ENCODE data around the gene JDP2. TPM values are rescaled to one million over a fixed set of nuclear protein-coding genes. Genes with fewer than 3 reads are reported as not detected.

JDP2 gene
- total RNA-seq, 1 donor from 2014 or later: 13.1 TPM

- Mint-ChIP-seq H3K4me3 (ENCODE audit: low read depth) (no peak overlapping the region), H3K9me3 (ENCODE audit: low read depth) (no peaks in the 10 kb centered on the region), H3K36me3 (ENCODE audit: insufficient read depth) (peaks cover 11% of the 10 kb centered on the region), H3K27ac (no peak overlapping the region), H3K27me3 (no peaks in the 10 kb centered on the region), H3K4me1 (ENCODE audit: low read depth) (peaks cover 5% of the 10 kb centered on the region)
- TF ChIP-seq CTCF (IDR thresholded peaks at IDR 0.05; ENCODE audit: unreplicated experiment): no peak
- no peak for DNase-seq (ENCODE audit: low spot score, unreplicated experiment)
Measured at GRCh38 chr14:75437201-75438143, 9.7 kb downstream of the JDP2 start.

- DNase-seq (ENCODE audit: low spot score, unreplicated experiment): no peak
- Mint-ChIP-seq H3K27ac (no peak overlapping the region), H3K4me1 (ENCODE audit: low read depth) (peaks cover 5% of the 10 kb centered on the region), H3K4me3 (ENCODE audit: low read depth) (no peak overlapping the region), H3K27me3 (no peaks in the 10 kb centered on the region), H3K36me3 (ENCODE audit: insufficient read depth) (peaks cover 12% of the 10 kb centered on the region), H3K9me3 (ENCODE audit: low read depth) (no peaks in the 10 kb centered on the region)
- no peak for TF ChIP-seq CTCF (IDR thresholded peaks at IDR 0.05; ENCODE audit: unreplicated experiment)
Measured at GRCh38 chr14:75438486-75439080, 10.8 kb downstream of the JDP2 start.

GRCh38 chr14:75439989-75440388 is 12.2 kb downstream of the JDP2 start:
- TF ChIP-seq CTCF (IDR thresholded peaks at IDR 0.05; ENCODE audit: unreplicated experiment): no peak
- no peak overlapping the region for H3K27ac Mint-ChIP-seq
- no peak overlapping the region for H3K4me3 Mint-ChIP-seq (ENCODE audit: low read depth)
- H3K36me3 Mint-ChIP-seq (ENCODE audit: insufficient read depth): peaks cover 13% of the 10 kb centered on the region
- no peak for DNase-seq (ENCODE audit: low spot score, unreplicated experiment)
- H3K4me1 Mint-ChIP-seq (ENCODE audit: low read depth): peaks cover 5% of the 10 kb centered on the region
- no peaks in the 10 kb centered on the region for H3K9me3 Mint-ChIP-seq (ENCODE audit: low read depth)
- H3K27me3 Mint-ChIP-seq: no peaks in the 10 kb centered on the region

GRCh38 chr14:75440733-75441477 is 13.1 kb downstream of the JDP2 start:
- Mint-ChIP-seq H3K27ac (no peak overlapping the region), H3K4me1 (ENCODE audit: low read depth) (peaks cover 5% of the 10 kb centered on the region), H3K4me3 (ENCODE audit: low read depth) (no peak overlapping the region), H3K9me3 (ENCODE audit: low read depth) (no peaks in the 10 kb centered on the region), H3K36me3 (ENCODE audit: insufficient read depth) (peaks cover 13% of the 10 kb centered on the region), H3K27me3 (no peaks in the 10 kb centered on the region)
- no peak for DNase-seq (ENCODE audit: low spot score, unreplicated experiment)
- TF ChIP-seq CTCF (IDR thresholded peaks at IDR 0.05; ENCODE audit: unreplicated experiment): no peak

GRCh38 chr14:75441728-75442127 is 13.9 kb downstream of the JDP2 start:
- Mint-ChIP-seq H3K27ac (peak overlapping the region; percentile 57), H3K27me3 (no peaks in the 10 kb centered on the region), H3K36me3 (ENCODE audit: insufficient read depth) (peaks cover 13% of the 10 kb centered on the region), H3K4me3 (ENCODE audit: low read depth) (no peak overlapping the region), H3K4me1 (ENCODE audit: low read depth) (peaks cover 9% of the 10 kb centered on the region), H3K9me3 (ENCODE audit: low read depth) (no peaks in the 10 kb centered on the region)
- TF ChIP-seq CTCF (IDR thresholded peaks at IDR 0.05; ENCODE audit: unreplicated experiment): no peak
- no peak for DNase-seq (ENCODE audit: low spot score, unreplicated experiment)

Measured in progenitor cell of endocrine pancreas (in vitro differentiated cells).